HG03064 (cell line): Measurements from ENCODE around the gene CFAP97D2.
"Not testable (repeated sequence)": the region's sequence is repeated elsewhere in the genome, so short reads cannot be mapped to it uniquely, and the experiment has no call there.

Experiments used
- ATAC-seq: cut with Tn5 transposase; IDR thresholded peaks from one replicate; pipeline ENCODE4 v1.9.1; 2021; ENCODE audit warnings: low read depth; ENCODE audit not compliant: unreplicated experiment

Gene CFAP97D2

GRCh38 chr13:114263578-114263977 lies 84.5 kb downstream of the CFAP97D2 start:
- no peak for ATAC-seq

GRCh38 chr13:114264313-114264712 lies 85.3 kb downstream of the CFAP97D2 start:
- ATAC-seq, result not testable (repeated sequence)

- no peak for ATAC-seq
Measured at GRCh38 chr13:114264886-114265611, 86.0 kb downstream of the CFAP97D2 start.

GRCh38 chr13:114266241-114266640 lies 87.2 kb downstream of the CFAP97D2 start:
- ATAC-seq, result no peak

GRCh38 chr13:114268344-114269280 lies 89.6 kb downstream of the CFAP97D2 start:
- no peak for ATAC-seq

GRCh38 chr13:114269281-114269770 lies 90.3 kb downstream of the CFAP97D2 start:
- no peak for ATAC-seq
